ENCODE data around the gene IGFBP5.

Gene IGFBP5

DNA sequence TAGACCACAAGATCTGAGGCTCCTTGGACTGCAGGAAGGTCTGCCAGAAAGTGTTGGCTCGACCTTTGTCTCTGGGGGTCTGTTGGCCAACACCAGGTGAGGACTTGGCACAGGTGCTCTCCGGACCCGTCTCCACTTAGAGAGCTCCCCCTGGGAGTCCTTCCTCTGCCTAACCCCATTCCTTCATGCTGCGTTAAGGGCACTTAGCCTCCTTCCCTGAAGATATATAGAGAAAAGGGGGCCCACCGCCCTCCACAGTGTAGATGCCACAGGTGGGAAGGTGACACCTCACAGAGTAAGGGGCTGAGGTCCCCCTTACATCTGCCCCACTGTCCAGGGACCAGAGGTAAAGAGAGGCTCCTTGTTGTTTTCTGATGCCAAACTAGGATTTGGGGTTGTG, 8.2 kb downstream of the IGFBP5 start:
- TF ChIP-seq, protein P1, sequence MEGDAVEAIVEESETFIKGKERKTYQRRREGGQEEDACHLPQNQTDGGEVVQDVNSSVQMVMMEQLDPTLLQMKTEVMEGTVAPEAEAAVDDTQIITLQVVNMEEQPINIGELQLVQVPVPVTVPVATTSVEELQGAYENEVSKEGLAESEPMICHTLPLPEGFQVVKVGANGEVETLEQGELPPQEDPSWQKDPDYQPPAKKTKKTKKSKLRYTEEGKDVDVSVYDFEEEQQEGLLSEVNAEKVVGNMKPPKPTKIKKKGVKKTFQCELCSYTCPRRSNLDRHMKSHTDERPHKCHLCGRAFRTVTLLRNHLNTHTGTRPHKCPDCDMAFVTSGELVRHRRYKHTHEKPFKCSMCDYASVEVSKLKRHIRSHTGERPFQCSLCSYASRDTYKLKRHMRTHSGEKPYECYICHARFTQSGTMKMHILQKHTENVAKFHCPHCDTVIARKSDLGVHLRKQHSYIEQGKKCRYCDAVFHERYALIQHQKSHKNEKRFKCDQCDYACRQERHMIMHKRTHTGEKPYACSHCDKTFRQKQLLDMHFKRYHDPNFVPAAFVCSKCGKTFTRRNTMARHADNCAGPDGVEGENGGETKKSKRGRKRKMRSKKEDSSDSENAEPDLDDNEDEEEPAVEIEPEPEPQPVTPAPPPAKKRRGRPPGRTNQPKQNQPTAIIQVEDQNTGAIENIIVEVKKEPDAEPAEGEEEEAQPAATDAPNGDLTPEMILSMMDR (conservative IDR thresholded peaks at IDR 0.05; ENCODE audit: control insufficient read depth, insufficient read depth, low read depth, low read length), result no peak
- no peak for DNase-seq (ENCODE audit: low read depth)
- H3K4me3 ChIP-seq (ENCODE audit: control insufficient read depth, low read depth, low read length), result no peak overlapping the region

DNA sequence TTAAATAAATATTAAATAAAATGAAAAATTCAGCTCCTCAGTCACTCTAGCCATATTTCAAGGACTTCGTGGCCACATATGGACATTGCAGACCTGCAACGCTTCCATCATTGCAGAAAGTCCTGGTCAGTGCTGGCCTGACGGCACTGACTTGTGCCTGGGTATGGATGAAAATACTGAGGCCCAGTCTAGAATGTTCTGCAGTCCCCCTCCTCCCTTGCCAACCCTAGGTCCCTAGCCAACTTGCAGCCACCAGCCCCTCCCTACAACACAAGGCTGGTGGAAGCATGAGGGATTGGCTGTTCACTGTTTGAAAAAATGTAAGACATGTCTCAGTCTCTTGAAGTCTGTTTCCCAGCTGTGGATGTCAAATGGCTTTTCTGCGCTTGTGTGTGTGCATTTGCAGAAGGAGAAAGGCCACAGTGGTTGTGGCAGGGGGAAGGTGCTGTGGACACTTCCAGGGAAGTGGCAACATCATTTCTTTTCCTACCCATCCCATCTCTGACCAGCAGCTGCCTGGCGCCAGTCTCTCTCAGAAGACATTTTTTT, 9.9 kb downstream of the IGFBP5 start:
- DNase-seq (ENCODE audit: low read depth), result no peak
- TF ChIP-seq, protein P1 (conservative IDR thresholded peaks at IDR 0.05; ENCODE audit: control insufficient read depth, insufficient read depth, low read depth, low read length), result no peak

DNA sequence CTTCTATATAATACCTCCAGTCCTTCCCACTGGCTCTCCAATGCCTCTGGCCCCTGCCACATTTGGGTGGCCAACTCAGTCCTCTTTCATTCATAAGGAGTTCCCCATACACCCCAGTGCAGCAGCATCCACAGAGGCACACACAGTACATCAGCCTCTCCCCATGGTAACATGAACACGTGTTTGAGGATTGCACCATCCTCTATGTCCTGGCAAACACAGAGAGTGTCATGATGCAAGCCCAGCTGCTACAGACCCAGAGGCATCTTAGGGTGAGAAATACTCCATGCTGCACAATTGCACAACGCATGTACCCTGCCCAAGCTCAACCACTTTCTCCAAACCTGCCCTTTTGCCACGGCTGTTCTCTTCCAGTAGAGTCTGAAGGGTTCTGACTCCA, 11.5 kb downstream of the IGFBP5 start:
- no peak overlapping the region for H3K4me3 ChIP-seq (ENCODE audit: control insufficient read depth, low read depth, low read length)
- TF ChIP-seq, protein P1 (conservative IDR thresholded peaks at IDR 0.05; ENCODE audit: control insufficient read depth, insufficient read depth, low read depth, low read length), result no peak
- peak; percentile 98 for DNase-seq (ENCODE audit: low read depth)

More for the DNA sequence above, 9.9 kb downstream of the IGFBP5 start:
- H3K4me3 ChIP-seq (ENCODE audit: control insufficient read depth, low read depth, low read length), result no peak overlapping the region

DNA sequence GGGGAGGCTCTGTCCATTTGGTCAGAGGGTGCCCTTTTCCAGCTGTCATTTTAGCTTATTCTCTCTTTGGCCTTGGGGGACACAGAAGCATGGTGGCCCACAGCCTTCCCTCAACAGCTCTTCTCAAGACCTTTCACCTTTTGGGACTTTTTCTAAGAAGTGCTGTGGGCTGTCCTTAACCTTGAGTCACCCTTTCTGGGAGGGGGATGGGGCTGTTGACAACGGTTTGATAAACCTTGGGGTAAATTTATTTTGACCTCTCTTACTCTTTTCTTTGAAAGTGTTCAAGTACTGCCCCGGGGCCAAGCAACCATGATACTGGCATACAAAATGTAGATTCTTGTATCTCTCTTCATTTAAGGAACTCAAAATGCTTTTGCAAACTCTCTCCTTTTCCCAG, 13.7 kb downstream of the IGFBP5 start:
- H3K4me3 ChIP-seq (ENCODE audit: control insufficient read depth, low read depth, low read length), result no peak overlapping the region
- TF ChIP-seq, protein P1 (conservative IDR thresholded peaks at IDR 0.05; ENCODE audit: control insufficient read depth, insufficient read depth, low read depth, low read length), result no peak
- DNase-seq (ENCODE audit: low read depth), result no peak

DNA sequence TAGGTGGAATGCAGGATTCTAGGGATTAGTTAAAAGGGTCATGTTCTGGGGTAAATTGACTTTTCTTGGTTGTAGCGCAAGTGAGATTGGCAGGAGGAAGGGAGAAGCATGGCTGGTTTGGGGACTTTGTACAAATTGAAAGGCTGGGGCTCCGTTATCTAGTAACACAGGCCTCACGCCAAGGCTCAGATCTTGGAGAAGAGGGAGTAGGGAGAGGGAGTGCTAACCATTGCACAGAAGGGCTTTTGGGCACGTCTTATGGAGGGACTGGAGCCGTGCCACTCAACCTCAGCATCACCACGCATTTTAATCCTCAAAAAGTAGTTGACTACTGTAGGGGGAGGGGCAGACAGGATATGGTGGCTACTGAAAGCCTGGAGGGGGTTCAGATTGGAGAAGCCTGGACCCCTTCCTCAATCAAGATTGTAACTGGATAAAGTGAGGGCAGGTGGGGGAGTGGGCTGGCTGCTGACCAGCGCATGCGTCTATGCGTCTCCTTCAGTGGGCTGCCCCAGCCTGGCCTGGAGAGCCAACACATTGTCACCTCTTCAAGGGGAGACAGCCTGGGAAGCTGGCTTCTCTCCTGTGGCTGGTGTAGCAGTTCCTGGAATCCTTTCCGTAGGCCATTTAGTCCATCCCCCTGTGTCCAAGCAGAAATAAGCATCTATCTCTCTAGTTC, 14.3 kb downstream of the IGFBP5 start:
- DNase-seq (ENCODE audit: low read depth), result no peak
- H3K4me3 ChIP-seq (ENCODE audit: control insufficient read depth, low read depth, low read length), result no peak overlapping the region
- TF ChIP-seq, protein P1 (conservative IDR thresholded peaks at IDR 0.05; ENCODE audit: control insufficient read depth, insufficient read depth, low read depth, low read length), result no peak

DNA sequence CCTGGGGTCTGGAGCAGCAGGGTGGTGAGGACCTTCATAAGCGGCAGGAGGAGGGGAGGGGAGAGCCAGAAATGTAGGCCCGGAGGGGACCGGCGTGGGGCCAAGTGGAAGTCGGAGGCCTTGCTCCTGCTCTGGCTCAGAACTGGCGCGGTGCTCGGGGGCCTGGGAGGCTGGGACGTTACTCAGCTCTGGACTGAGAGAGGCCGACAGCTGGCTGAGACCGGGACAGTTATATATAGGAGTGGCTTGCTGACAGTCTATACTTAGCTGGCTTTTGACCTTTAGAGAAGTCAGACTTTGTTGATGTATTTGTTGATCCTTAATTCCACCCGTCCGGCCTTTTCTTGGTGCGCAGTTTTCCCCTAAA, 15.7 kb downstream of the IGFBP5 start:
- TF ChIP-seq, protein P1 (conservative IDR thresholded peaks at IDR 0.05; ENCODE audit: control insufficient read depth, insufficient read depth, low read depth, low read length), result no peak
- no peak for DNase-seq (ENCODE audit: low read depth)
- no peak overlapping the region for H3K4me3 ChIP-seq (ENCODE audit: control insufficient read depth, low read depth, low read length)

Data from fibroblast of mammary gland (primary cell).